Ascending aorta (tissue), 2 donors: ENCODE results near the gene CD99. TPM values are rescaled to one million over a fixed set of nuclear protein-coding genes. Genes with fewer than 3 reads are reported as not detected.
"Not testable (repeated sequence)": the region's sequence is repeated elsewhere in the genome, so short reads cannot be mapped to it uniquely, and the experiment has no call there.

Experiments used
- DNase-seq, 2 donors: peaks; one replicate each; pipeline ENCODE4 v3.0.0-alpha.2; 2019; ENCODE audit warnings: low spot score in 2 of 2
- H3K27ac ChIP-seq, 2 donors: fragments of 200-600 bp; sonication (generic); one replicate each; pipeline ENCODE4 v1.5.1; 2016 to 2017; ENCODE audit warnings: mild to moderate bottlenecking in 1 of 2
- H3K27me3 ChIP-seq: fragments of 200-600 bp; sonication (generic); one replicate; pipeline ENCODE4 v1.5.1; 2017
- H3K36me3 ChIP-seq, 2 donors: fragments of 200-600 bp; sonication (generic); one replicate each; pipeline ENCODE4 v1.5.1; 2016
- H3K4me1 ChIP-seq, 2 donors: fragments of 200-600 bp; sonication (generic); one replicate each; pipeline ENCODE4 v1.5.1; 2016 to 2017; ENCODE audit warnings: mild to moderate bottlenecking in 1 of 2
- H3K4me3 ChIP-seq, 2 donors: fragments of 200-600 bp; sonication (generic); one replicate each; pipeline ENCODE4 v1.5.1; 2016 to 2017; ENCODE audit warnings: mild to moderate bottlenecking in 1 of 2
- H3K9me3 ChIP-seq, 2 donors: fragments of 200-600 bp; sonication (generic); one replicate each; pipeline ENCODE4 v1.5.1; 2016
- CTCF ChIP-seq, 3 experiments: fragments of 200-600 bp in 2 of 3; fragments of 450-650 bp in 1 of 3; sonication (generic) in 2 of 3; IDR thresholded peaks; one replicate each; pipeline ENCODE4 v1.5.1; 2016 to 2019; ENCODE audit warnings: antibody characterized with exemption in 3 of 3, mild to moderate bottlenecking in 1 of 3, moderate library complexity in 1 of 3
- intact Hi-C: fragments of 100-400 bp; cut with DNase I; formaldehyde crosslinking; loops from one replicate; pipeline ENCODE4 v1.15.1; 2023
- total RNA-seq: library from RNA; depleted of rRNA; stranded (reverse); fragments of >200 nt; gene quantifications from one replicate; pipeline ENCODE4 v1.1.0, GENCODE V29; 2016

Gene CD99
- total RNA-seq, 1 donor from 2014 or later = 262 TPM

- no peaks in the 10 kb centered on the region for H3K36me3 ChIP-seq
- H3K27me3 ChIP-seq = no peaks in the 10 kb centered on the region
- no peaks in the 10 kb centered on the region for H3K9me3 ChIP-seq
- intact Hi-C loops = no loop called here
- H3K4me1 ChIP-seq = no peaks in the 10 kb centered on the region
- no peak overlapping the region for H3K4me3 ChIP-seq
- TF ChIP-seq CTCF (IDR thresholded peaks at IDR 0.05) = no peak
- no peak for DNase-seq
- H3K27ac ChIP-seq = no peak overlapping the region
Observed at GRCh38 chrX:2756548-2756947, 65.5 kb downstream of the CD99 start.

GRCh38 chrX:2761246-2761645 lies 70.2 kb downstream of the CD99 start:
- H3K27ac ChIP-seq = no peak overlapping the region
- no peak for TF ChIP-seq CTCF (IDR thresholded peaks at IDR 0.05)
- DNase-seq = no peak
- H3K4me1 ChIP-seq = no peaks in the 10 kb centered on the region
- H3K27me3 ChIP-seq = no peaks in the 10 kb centered on the region
- intact Hi-C loops = no loop called here
- no peaks in the 10 kb centered on the region for H3K36me3 ChIP-seq
- no peak overlapping the region for H3K4me3 ChIP-seq
- H3K9me3 ChIP-seq = no peaks in the 10 kb centered on the region

GRCh38 chrX:2762671-2763070 lies 71.6 kb downstream of the CD99 start:
- intact Hi-C loops = not testable (repeated sequence)

GRCh38 chrX:2764766-2765548 lies 73.9 kb downstream of the CD99 start:
- H3K9me3 ChIP-seq, H3K36me3 ChIP-seq, intact Hi-C loops, H3K27me3 ChIP-seq, H3K4me3 ChIP-seq, H3K4me1 ChIP-seq, DNase-seq, H3K27ac ChIP-seq: not testable (repeated sequence)

More at GRCh38 chrX:2762671-2763070, 71.6 kb downstream of the CD99 start:
- not testable (repeated sequence) for DNase-seq, H3K27me3 ChIP-seq, H3K27ac ChIP-seq, H3K4me3 ChIP-seq, H3K4me1 ChIP-seq, H3K9me3 ChIP-seq, H3K36me3 ChIP-seq

GRCh38 chrX:2765549-2765830 lies 74.4 kb downstream of the CD99 start:
- H3K4me1 ChIP-seq = no peaks in the 10 kb centered on the region
- no peaks in the 10 kb centered on the region for H3K27me3 ChIP-seq
- no peaks in the 10 kb centered on the region for H3K9me3 ChIP-seq
- H3K36me3 ChIP-seq = no peaks in the 10 kb centered on the region
- no peak for TF ChIP-seq CTCF (IDR thresholded peaks at IDR 0.05)
- DNase-seq = no peak
- H3K4me3 ChIP-seq = no peak overlapping the region
- no peak overlapping the region for H3K27ac ChIP-seq
- intact Hi-C loops = no loop called here

- no peak for DNase-seq
- Histone ChIP-seq H3K36me3 (no peaks in the 10 kb centered on the region), H3K27ac (no peak overlapping the region), H3K27me3 (no peaks in the 10 kb centered on the region), H3K4me1 (no peaks in the 10 kb centered on the region), H3K4me3 (no peak overlapping the region), H3K9me3 (no peaks in the 10 kb centered on the region)
- intact Hi-C loops = no loop called here
- no peak for TF ChIP-seq CTCF (IDR thresholded peaks at IDR 0.05)
Observed at GRCh38 chrX:2766906-2767305, 75.8 kb downstream of the CD99 start.
